ENCODE measurements around the gene CAMK1D.
"Not testable (repeated sequence)": the region's sequence is repeated elsewhere in the genome, so short reads cannot be mapped to it uniquely, and the experiment has no call there.

Gene CAMK1D

GRCh38 chr10:12721334-12721733 lies 372.0 kb downstream of the CAMK1D start:
- Histone ChIP-seq H3K27me3 (ENCODE audit: insufficient read depth, low read length) (no peaks in the 10 kb centered on the region), H3K27ac (ENCODE audit: low read depth, low read length) (peak overlapping the region; percentile 96), H3K36me3 (ENCODE audit: insufficient read depth, low read length) (no peaks in the 10 kb centered on the region), H3K4me3 (ENCODE audit: low read depth, low read length) (no peak overlapping the region), H2AFZ (ENCODE audit: low read length, unreplicated experiment) (no peak overlapping the region), H3K4me1 (ENCODE audit: control insufficient read depth, insufficient read depth, low read length, unreplicated experiment) (peaks cover 32% of the 10 kb centered on the region), H3K79me2 (ENCODE audit: control insufficient read depth, insufficient read depth, low read length, unreplicated experiment) (no peaks in the 10 kb centered on the region)

- Histone ChIP-seq H3K27me3 (ENCODE audit: insufficient read depth, low read length) (no peaks in the 10 kb centered on the region), H3K4me3 (ENCODE audit: low read depth, low read length) (no peak overlapping the region), H3K4me1 (ENCODE audit: control insufficient read depth, insufficient read depth, low read length, unreplicated experiment) (peaks cover 28% of the 10 kb centered on the region), H3K79me2 (ENCODE audit: control insufficient read depth, insufficient read depth, low read length, unreplicated experiment) (no peaks in the 10 kb centered on the region), H3K36me3 (ENCODE audit: insufficient read depth, low read length) (no peaks in the 10 kb centered on the region), H2AFZ (ENCODE audit: low read length, unreplicated experiment) (no peak overlapping the region), H3K27ac (ENCODE audit: low read depth, low read length) (no peak overlapping the region)
Observed at GRCh38 chr10:12723220-12723619, 373.9 kb downstream of the CAMK1D start.

- H3K27me3 ChIP-seq (ENCODE audit: insufficient read depth, low read length): no peaks in the 10 kb centered on the region
- H2AFZ ChIP-seq (ENCODE audit: low read length, unreplicated experiment): no peak overlapping the region
- H3K36me3 ChIP-seq (ENCODE audit: insufficient read depth, low read length): no peaks in the 10 kb centered on the region
- peaks cover 11% of the 10 kb centered on the region for H3K4me1 ChIP-seq (ENCODE audit: control insufficient read depth, insufficient read depth, low read length, unreplicated experiment)
- H3K4me3 ChIP-seq (ENCODE audit: low read depth, low read length): no peak overlapping the region
- H3K79me2 ChIP-seq (ENCODE audit: control insufficient read depth, insufficient read depth, low read length, unreplicated experiment): no peaks in the 10 kb centered on the region
- no peak overlapping the region for H3K27ac ChIP-seq (ENCODE audit: low read depth, low read length)
Observed at GRCh38 chr10:12724807-12725579, 375.6 kb downstream of the CAMK1D start.

GRCh38 chr10:12725580-12725888 lies 376.2 kb downstream of the CAMK1D start:
- H2AFZ ChIP-seq (ENCODE audit: low read length, unreplicated experiment); H3K79me2 ChIP-seq (ENCODE audit: control insufficient read depth, insufficient read depth, low read length, unreplicated experiment); H3K36me3 ChIP-seq (ENCODE audit: insufficient read depth, low read length); H3K27me3 ChIP-seq (ENCODE audit: insufficient read depth, low read length); H3K4me1 ChIP-seq (ENCODE audit: control insufficient read depth, insufficient read depth, low read length, unreplicated experiment); H3K27ac ChIP-seq (ENCODE audit: low read depth, low read length); H3K4me3 ChIP-seq (ENCODE audit: low read depth, low read length): not testable (repeated sequence)

- Histone ChIP-seq H2AFZ (ENCODE audit: low read length, unreplicated experiment) (no peak overlapping the region), H3K4me3 (ENCODE audit: low read depth, low read length) (no peak overlapping the region), H3K27me3 (ENCODE audit: insufficient read depth, low read length) (no peaks in the 10 kb centered on the region), H3K79me2 (ENCODE audit: control insufficient read depth, insufficient read depth, low read length, unreplicated experiment) (no peaks in the 10 kb centered on the region), H3K36me3 (ENCODE audit: insufficient read depth, low read length) (no peaks in the 10 kb centered on the region), H3K4me1 (ENCODE audit: control insufficient read depth, insufficient read depth, low read length, unreplicated experiment) (no peaks in the 10 kb centered on the region), H3K27ac (ENCODE audit: low read depth, low read length) (no peak overlapping the region)
Observed at GRCh38 chr10:12726971-12727831, 377.9 kb downstream of the CAMK1D start.

- no peaks in the 10 kb centered on the region for H3K4me1 ChIP-seq (ENCODE audit: control insufficient read depth, insufficient read depth, low read length, unreplicated experiment)
- H3K36me3 ChIP-seq (ENCODE audit: insufficient read depth, low read length): no peaks in the 10 kb centered on the region
- no peaks in the 10 kb centered on the region for H3K79me2 ChIP-seq (ENCODE audit: control insufficient read depth, insufficient read depth, low read length, unreplicated experiment)
- no peak overlapping the region for H3K27ac ChIP-seq (ENCODE audit: low read depth, low read length)
- no peak overlapping the region for H2AFZ ChIP-seq (ENCODE audit: low read length, unreplicated experiment)
- no peak overlapping the region for H3K4me3 ChIP-seq (ENCODE audit: low read depth, low read length)
- no peaks in the 10 kb centered on the region for H3K27me3 ChIP-seq (ENCODE audit: insufficient read depth, low read length)
Observed at GRCh38 chr10:12727832-12728215, 378.5 kb downstream of the CAMK1D start.

DNA sequence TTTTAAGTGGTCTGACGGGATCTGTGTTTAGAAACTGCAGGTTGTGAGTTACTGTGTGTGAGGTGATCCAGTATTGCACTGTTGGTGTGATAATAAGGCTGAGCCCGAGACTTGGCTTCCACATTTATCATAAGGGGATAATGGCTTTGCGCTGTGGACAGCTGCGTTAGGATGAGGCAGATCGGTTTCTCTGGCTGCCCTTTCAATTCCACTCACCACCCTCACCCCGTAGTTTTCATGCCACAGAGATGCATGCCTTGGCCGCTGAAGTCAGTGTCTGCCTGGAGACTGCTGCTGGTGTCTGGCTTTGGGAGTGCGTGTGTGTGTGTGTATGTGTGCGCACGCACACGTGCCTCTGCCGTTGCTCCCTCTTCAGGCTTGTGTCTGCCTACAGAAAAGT lies 379.1 kb downstream of the CAMK1D start:
- H3K4me1 ChIP-seq (ENCODE audit: control insufficient read depth, insufficient read depth, low read length, unreplicated experiment): no peaks in the 10 kb centered on the region
- no peak overlapping the region for H3K27ac ChIP-seq (ENCODE audit: low read depth, low read length)
- H3K36me3 ChIP-seq (ENCODE audit: insufficient read depth, low read length): no peaks in the 10 kb centered on the region
- H2AFZ ChIP-seq (ENCODE audit: low read length, unreplicated experiment): no peak overlapping the region
- no peak overlapping the region for H3K4me3 ChIP-seq (ENCODE audit: low read depth, low read length)
- H3K27me3 ChIP-seq (ENCODE audit: insufficient read depth, low read length): no peaks in the 10 kb centered on the region
- no peaks in the 10 kb centered on the region for H3K79me2 ChIP-seq (ENCODE audit: control insufficient read depth, insufficient read depth, low read length, unreplicated experiment)

DNA sequence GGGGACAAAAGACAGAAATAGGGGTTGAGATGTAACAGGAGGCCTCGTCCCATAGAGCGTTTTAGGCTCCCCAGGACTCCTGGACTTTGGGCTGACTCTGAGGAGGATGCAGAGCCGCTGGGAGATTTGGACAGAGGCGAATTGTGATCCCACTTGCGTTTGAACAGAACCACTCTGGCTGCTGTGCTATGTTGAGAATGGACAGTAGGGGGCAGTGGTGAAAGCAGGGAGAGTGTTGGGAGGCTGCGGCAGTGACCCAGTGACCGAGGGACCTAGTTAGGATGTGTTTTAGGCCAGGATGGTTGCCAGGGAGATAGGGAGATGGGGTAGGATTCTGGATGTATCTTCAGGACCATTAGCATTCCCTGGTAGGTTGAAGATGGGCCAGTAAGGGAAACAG lies 380.5 kb downstream of the CAMK1D start:
- Histone ChIP-seq H3K4me3 (ENCODE audit: low read depth, low read length) (no peak overlapping the region), H3K4me1 (ENCODE audit: control insufficient read depth, insufficient read depth, low read length, unreplicated experiment) (no peaks in the 10 kb centered on the region), H3K27me3 (ENCODE audit: insufficient read depth, low read length) (no peaks in the 10 kb centered on the region), H3K27ac (ENCODE audit: low read depth, low read length) (no peak overlapping the region), H2AFZ (ENCODE audit: low read length, unreplicated experiment) (no peak overlapping the region), H3K36me3 (ENCODE audit: insufficient read depth, low read length) (no peaks in the 10 kb centered on the region), H3K79me2 (ENCODE audit: control insufficient read depth, insufficient read depth, low read length, unreplicated experiment) (no peaks in the 10 kb centered on the region)

DNA sequence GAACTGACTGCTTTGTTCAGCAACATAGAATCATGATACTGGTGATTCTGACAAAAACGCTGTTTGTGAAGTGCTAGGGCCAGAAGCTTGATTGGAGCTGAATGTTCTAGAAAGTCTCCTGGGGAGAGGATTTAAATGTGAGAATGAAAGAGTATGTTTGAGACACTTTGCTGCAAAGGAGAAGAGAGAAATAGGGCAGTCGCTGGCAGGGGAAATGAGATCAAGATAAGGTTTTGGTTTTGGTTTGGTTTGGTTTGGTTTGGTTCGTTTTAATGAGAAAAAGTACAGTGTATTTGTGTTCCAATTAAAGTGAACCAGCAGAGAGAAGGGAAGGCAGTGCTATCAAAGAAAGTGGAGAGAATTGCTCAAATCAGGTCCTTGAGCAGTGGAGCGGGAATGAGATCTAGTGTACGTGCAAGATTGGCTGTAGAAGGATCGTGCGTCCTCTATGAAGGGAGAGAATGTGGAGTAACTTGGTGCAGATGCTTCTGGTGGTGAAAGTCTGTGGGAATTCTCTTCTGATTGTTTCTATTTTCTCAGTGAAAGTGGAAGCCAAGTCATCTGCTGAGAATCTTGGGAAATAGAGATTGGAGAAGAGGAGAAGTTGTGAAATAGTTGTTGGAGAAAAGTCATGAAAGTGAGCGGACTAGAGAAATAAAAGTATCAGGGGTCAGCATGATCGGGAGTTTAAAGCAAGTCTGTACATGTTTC lies 381.6 kb downstream of the CAMK1D start:
- H3K27ac ChIP-seq (ENCODE audit: low read depth, low read length): no peak overlapping the region
- H3K27me3 ChIP-seq (ENCODE audit: insufficient read depth, low read length): no peaks in the 10 kb centered on the region
- no peaks in the 10 kb centered on the region for H3K79me2 ChIP-seq (ENCODE audit: control insufficient read depth, insufficient read depth, low read length, unreplicated experiment)
- H3K4me1 ChIP-seq (ENCODE audit: control insufficient read depth, insufficient read depth, low read length, unreplicated experiment): no peaks in the 10 kb centered on the region
- peak overlapping the region; percentile 16 for H2AFZ ChIP-seq (ENCODE audit: low read length, unreplicated experiment)
- H3K4me3 ChIP-seq (ENCODE audit: low read depth, low read length): peak overlapping the region; percentile 40
- H3K36me3 ChIP-seq (ENCODE audit: insufficient read depth, low read length): no peaks in the 10 kb centered on the region

GRCh38 chr10:12733271-12733670 lies 383.9 kb downstream of the CAMK1D start:
- H3K27me3 ChIP-seq (ENCODE audit: insufficient read depth, low read length): no peaks in the 10 kb centered on the region
- H2AFZ ChIP-seq (ENCODE audit: low read length, unreplicated experiment): no peak overlapping the region
- H3K27ac ChIP-seq (ENCODE audit: low read depth, low read length): no peak overlapping the region
- H3K79me2 ChIP-seq (ENCODE audit: control insufficient read depth, insufficient read depth, low read length, unreplicated experiment): no peaks in the 10 kb centered on the region
- H3K4me1 ChIP-seq (ENCODE audit: control insufficient read depth, insufficient read depth, low read length, unreplicated experiment): no peaks in the 10 kb centered on the region
- no peak overlapping the region for H3K4me3 ChIP-seq (ENCODE audit: low read depth, low read length)
- no peaks in the 10 kb centered on the region for H3K36me3 ChIP-seq (ENCODE audit: insufficient read depth, low read length)

Data from ACC112 (cell line).